SH-SY5Y (cell line): ENCODE data around the gene SETD1B.

Source experiments
- GATA2 ChIP-seq: IDR thresholded peaks from 2 replicates; pipeline ENCODE4 v1.6.1; 2011; ENCODE audit warnings: mild to moderate bottlenecking, low read depth, low read length
- GATA3 ChIP-seq: IDR thresholded peaks from 2 replicates; pipeline ENCODE4 v1.6.1; 2011; ENCODE audit warnings: low read depth, mild to moderate bottlenecking, low read length, moderate library complexity

Gene SETD1B

DNA sequence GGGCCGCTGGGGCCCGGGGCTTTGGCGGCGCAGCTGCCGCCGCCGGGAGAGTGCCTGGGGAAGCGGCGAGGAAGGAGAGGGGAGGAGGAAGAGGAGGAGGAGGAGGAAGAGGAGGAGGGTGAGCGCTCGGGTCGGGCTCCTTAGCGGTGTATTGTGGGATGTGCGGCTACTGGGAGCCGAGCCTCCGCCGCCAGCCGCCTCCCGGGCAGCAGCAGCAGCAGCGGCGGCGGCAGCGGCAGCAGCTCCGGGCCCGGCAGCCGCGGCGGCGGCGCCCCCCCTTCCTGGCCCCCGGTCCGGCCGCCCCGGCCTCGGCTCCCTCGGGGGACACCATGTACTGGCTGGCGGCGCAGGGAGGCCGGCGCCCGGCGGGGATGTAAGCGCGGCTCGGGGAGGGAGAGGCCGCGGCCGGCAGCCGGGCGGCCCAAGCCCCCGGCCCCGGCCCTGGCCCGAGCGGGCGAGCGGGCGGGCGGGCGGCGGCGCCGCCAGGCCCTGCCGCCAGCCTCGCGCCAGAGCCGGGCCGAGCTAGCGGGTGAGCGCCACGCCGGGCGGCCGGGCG is at the start of gene SETD1B:
TSS of gene SETD1B (plus strand) at position 149 of the 556 bp plus-strand sequence. CDS start 729 bp downstream, outside the sequence.
- TF ChIP-seq GATA3 (no peak), GATA2 (no peak)

DNA sequence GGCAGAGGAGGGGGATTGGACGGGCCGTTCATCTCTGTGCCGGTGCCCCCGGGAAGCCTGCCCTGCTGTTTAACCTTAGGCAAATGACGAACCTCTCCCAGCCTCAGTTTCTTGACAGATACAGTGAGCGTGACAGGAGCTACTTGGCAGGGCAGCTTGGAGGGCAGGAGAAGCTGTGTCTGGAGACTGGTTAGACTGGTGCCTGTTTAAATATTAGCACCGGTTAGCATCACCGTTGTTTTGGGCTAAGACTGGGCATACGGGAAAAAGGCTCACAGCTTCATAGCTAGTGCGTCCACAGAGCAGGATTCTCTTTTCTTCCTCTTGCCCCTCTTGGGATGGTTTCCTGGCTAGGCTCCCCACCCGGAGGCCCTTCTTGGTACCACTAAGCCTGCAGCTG is 49.0 kb upstream of the SETD1B start:
- TF ChIP-seq GATA2 (no peak), GATA3 (no peak)

DNA sequence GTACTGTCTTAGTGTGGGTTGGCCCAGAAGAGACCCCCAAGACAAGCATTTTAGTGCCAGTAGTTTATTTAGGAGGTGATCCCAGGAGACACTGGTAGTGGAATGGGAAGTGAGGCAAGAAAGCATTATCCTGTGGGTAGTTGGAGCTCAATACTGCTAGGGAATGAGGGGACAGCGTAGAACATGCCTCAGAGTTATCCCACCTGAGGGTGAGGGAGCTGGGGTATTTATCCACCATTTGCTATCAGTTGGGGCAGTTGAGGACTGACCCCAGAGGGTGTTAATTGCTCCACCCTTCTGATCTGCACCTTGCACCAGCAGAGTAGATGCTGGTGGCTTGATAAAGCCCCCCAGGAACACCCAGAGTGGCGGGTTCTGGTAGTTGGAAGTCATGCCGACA is 48.2 kb upstream of the SETD1B start:
- TF ChIP-seq GATA2 = no peak
- no peak for TF ChIP-seq GATA3

DNA sequence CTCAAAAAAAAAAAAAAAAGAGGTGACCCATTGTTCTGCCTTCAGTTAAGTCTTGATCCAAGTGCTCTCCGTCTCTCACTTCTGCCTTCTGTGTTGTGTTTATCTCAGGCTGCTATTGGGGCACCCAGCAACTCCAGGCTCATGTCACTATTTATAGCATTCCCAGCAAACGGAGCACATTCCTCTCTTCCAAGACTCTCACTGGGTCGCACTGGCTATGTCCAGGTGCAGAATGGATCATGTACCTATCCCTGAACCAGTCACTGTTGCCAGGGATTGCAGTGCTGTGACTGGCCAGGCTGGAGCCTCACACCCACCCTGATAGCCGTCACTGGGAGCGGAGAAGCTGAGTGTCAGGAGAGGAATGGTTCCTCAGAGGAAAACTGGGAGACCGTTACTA is 41.5 kb upstream of the SETD1B start:
- TF ChIP-seq GATA2 (no peak), GATA3 (no peak)

DNA sequence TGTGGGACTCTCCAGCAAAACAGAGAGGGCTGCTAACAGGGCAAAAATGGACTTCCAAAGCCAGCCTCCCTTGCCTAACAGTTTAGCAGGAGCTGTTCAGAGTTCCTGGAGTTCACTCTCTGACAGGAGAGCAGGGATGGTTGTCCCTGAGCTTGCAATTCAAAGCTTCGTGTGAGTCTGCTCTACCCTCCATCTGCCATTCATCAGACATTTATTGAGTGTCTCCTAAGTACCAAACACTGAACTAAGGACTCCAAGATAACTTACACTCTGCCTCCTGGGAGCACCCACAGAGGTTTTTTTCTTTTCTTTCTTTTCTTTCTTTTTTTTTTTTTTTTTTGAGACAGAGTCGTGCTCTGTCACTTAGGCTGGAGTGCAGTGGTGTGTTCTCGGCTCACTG is 39.0 kb upstream of the SETD1B start:
- TF ChIP-seq GATA2 (no peak), GATA3 (no peak)

DNA sequence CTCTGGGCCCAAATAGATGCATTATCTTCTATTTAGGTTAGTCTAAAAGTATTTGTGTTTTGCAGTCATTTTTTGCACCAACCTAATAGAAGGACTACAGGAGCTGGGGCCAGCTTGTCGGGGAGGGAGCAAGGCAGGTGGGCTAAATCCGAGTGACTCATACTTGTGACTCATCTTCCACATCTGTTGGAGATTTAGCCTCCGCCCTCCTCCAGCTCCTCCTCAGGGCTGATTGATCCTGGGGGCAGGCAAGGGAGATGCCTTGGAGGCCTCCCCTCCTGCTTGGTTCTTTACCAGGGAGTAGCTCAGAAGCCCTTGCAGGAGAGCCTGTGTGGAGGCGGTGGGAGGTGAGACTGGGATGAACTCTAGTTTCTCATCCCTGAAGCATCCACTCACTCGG is 38.2 kb upstream of the SETD1B start:
- TF ChIP-seq GATA2 (no peak), GATA3 (no peak)

DNA sequence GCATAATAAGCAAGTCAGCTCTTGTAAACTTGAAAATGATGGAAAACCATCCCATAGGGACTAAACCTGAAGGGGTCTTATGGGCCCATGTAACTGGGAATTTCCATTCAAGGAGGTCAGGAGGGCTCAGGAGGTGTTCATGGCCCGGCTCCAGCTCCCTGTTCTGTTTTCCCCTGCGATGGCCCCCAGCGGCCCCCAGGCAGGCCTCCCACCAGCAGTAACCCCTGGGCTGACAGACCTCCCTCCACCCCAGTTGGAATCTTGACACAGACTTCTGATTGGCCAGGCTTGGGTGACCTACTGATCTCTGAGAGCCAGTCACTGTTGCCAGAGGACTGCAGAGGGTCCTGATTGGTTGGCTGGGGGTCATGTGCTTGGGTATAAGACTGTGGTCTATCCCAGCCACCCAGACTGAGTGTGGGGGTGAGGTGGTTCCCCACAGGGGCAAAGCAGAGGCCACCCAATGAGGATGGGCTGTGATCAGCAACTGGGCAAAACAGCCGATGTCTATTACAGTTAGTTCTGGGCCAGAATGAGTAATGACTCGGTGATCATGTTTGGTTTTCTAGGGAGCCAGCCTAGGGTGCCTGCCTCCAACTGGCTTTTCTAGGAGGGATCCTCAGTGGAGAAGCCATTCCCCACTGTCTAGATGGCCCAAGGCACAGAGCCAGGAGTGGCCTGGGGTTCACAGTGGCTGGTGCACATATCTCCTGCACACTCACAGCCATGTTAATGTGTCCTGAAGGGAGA is 37.3 kb upstream of the SETD1B start:
- TF ChIP-seq GATA3 (no peak), GATA2 (no peak)

DNA sequence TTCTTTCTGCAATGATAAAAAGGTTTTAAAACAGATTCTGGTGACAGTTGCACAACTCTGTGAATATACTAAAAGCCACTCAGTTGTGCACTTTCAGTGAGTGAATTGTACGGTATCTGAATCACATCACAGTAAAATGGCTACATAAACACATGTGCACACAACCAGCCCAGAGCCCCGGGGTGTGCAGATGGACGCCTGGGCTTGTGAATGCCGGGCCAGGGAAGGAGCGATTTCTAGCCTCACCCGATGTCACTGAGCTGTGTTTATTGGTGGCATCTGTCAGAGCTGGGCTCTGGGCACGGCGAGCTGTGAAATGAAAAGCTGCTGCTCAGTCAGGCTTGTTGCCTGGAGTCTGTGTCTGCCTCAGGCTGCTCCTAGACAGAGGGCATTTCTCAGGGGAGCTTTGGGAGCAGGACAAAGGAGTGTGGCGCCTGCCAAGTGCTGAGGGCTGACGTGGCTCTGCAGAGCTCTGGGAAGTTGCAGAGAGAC is 36.2 kb upstream of the SETD1B start:
- TF ChIP-seq GATA3 (no peak), GATA2 (peak; percentile 67)

DNA sequence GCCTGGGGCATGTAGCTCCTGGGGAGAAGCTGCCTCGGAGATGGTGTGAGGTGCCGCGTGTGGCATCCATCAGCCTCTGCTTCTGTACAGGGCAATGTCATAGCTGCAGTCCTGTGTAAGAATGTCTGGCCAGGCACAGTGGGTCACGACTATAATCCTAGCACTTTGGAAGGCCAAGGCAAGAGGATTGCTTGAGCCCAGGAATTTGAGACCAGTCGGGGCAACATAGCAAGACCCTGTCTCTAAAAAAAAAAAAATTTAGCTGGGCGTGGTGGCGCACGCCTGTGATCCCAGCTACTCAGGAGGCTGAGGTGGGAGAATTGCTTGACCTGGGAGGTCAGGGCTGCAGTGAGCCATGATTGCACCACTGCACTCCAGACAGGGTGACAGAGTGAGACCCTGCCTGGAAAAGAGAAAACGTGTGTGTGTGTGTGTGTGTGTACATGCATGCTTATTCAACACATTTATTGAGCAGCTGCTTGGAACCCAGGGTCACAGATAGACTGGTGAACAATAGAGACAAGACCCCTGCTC is 34.4 kb upstream of the SETD1B start:
- TF ChIP-seq GATA3 = no peak
- TF ChIP-seq GATA2 = no peak

DNA sequence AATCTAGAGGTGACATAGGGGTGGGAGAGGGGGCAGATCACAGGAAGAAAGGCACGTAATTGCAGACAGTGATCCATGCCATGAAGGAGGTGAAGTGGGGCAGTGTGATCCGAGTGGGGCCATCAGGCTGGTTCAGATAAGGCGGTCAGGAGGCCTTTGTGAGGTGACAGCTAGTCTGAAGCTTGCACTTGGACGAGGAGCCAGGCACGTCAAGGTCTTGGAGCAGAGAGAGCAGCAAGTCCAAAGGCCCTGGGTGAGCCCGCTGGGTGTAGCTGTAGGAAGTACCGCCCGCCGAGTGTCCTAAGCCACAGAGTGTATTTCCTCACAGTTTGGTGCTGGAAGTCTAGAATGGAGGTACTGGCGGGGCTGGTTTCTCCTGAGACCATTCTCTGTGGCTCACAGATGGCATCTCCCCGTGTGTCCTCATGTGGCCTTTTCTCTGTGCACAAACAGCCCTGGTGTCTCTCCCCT is 33.9 kb upstream of the SETD1B start:
- no peak for TF ChIP-seq GATA2
- TF ChIP-seq GATA3 = no peak

DNA sequence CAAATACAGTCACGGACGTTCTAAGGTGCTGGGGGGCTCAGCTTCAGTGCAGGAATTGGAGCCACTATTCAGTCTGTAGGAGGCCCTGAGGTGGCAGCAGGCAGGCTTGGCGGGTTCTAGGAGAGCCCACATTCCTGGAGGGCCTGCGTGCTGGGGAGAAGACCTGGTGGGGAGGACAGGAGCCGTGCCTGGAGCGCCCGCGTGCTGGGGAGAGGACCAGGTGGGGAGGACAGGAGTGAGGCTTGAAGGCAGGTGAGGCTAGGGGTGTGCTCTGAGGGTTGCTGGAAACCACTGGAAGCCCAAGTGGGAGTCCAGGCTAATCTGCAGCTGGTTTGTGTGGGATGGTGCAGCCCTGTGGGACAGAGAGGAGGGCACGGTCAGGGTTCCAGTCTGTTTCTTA is 33.4 kb upstream of the SETD1B start:
- TF ChIP-seq GATA3 = no peak
- no peak for TF ChIP-seq GATA2

DNA sequence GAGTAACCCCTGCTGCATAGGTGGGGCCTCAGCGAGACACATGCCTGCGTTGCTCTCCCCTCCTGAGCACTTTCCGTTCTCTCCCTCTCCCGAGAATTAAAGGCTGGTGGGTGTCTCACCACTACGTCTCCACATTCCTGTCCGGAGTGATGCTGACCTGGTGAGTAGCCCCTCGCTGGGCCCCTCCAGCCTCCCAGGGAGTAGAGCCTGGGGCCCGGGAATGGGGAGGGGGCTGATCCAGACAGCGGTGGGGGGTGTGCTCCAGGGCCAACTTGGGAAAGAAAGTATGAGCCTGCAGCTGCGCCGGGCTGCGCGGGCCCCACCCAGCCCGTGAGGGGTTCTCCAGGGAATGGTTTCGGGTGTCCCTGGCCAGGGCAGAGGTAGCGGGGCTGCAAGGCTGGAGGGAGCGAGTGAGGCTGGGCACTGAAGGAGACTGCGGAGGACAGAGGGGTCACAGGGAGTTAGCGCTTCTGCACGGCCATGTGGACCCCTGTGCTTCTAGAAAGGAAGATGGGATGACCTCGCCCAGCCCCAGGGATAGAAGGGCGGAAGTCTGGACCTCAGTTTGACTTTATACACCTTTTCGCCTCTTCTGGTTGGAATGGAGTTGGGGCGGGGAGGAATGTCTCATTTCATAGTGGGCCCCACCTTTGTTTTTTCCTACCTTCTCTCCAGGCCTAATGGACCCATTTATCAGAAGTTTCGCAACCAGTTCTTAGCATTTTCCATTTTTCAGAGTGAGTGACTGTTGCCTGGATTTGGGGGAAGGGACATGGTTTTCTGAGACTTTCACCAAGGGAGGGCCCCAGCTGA is 32.8 kb upstream of the SETD1B start:
- TF ChIP-seq GATA3 (no peak), GATA2 (no peak)

DNA sequence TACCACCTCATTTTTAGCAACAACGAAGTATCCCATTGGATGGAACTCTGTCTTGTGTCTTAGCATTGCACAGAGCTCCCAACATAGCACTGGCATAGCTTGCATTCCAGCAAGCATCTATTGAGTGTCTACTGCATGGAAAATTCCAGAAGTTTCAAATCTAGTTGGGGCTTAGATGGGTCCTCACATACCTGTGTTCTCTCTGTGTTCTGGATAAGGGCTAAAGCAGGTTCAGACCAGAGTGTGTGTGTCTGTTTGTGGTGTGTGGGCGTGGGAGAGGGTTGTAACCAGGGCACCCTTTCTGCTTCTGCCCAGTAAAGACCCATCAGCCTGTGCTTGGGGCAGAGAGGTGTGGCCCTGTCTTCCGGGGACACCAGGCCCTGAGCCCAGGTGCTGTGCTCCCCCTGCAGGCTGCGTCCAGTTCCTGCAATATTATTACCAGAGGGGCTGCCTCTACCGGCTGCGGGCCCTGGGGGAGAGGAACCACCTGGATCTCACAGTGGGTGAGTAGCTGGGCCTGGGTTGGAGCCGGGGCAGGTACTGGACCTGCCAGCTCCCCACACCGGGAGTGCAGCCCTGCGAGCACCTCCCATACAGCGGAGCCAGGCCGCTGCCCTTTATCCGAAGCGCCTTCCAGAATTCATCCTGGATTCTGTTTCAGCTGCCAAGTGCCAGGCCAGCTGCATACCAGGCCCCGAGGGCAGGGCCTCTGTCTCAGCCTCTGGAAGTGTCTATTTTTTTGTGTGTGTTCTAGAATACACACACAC is 30.6 kb upstream of the SETD1B start:
- no peak for TF ChIP-seq GATA2
- TF ChIP-seq GATA3 = no peak
